Endodermal cell (in vitro differentiated cells): ENCODE measurements around the gene TMCO4. TPM values are rescaled to one million over a fixed set of nuclear protein-coding genes. Genes with fewer than 3 reads are reported as not detected.

Experiments
- DNase-seq: peaks from one replicate; pipeline ENCODE4 v3.0.0-alpha.2; 2017
- H3K27ac ChIP-seq: 2 replicates; pipeline ENCODE4 v1.5.1; 2013; ENCODE audit warnings: mild to moderate bottlenecking, low read depth, low read length, moderate library complexity
- H3K27me3 ChIP-seq: 2 replicates; pipeline ENCODE4 v1.6.1; 2013; ENCODE audit warnings: mild to moderate bottlenecking, low read length, moderate library complexity; ENCODE audit not compliant: insufficient read depth, control insufficient read depth, poor library complexity, severe bottlenecking
- H3K36me3 ChIP-seq: 2 replicates; pipeline ENCODE4 v1.7.0; 2013; ENCODE audit warnings: mild to moderate bottlenecking, low read length, moderate library complexity; ENCODE audit not compliant: control insufficient read depth, insufficient read depth
- H3K4me1 ChIP-seq: one replicate; pipeline ENCODE4 v1.7.0; 2013; ENCODE audit warnings: low read length; ENCODE audit not compliant: control insufficient read depth, insufficient read depth
- H3K4me3 ChIP-seq: 2 replicates; pipeline ENCODE4 v1.5.1; 2013; ENCODE audit warnings: mild to moderate bottlenecking, low read length, moderate library complexity
- H3K9ac ChIP-seq: 2 replicates; pipeline ENCODE4 v1.6.1; 2013; ENCODE audit warnings: mild to moderate bottlenecking, low read length, moderate library complexity; ENCODE audit not compliant: poor library complexity, severe bottlenecking; ENCODE audit errors: extremely low read depth
- H3K9me3 ChIP-seq: 2 replicates; pipeline ENCODE4 v1.6.1; 2013; ENCODE audit warnings: mild to moderate bottlenecking, low read length, moderate library complexity; ENCODE audit not compliant: control insufficient read depth
- H3K27ac Mint-ChIP-seq: 2 replicates; pipeline ENCODE4 v1.8.0; 2020; ENCODE audit warnings: mixed read lengths
- H3K27me3 Mint-ChIP-seq: 2 replicates; pipeline ENCODE4 v1.8.0; 2021; ENCODE audit warnings: mild to moderate bottlenecking, mixed read lengths; ENCODE audit not compliant: insufficient read depth
- H3K36me3 Mint-ChIP-seq: 2 replicates; pipeline ENCODE4 v1.8.0; 2020; ENCODE audit warnings: low read depth, mixed read lengths
- H3K4me1 Mint-ChIP-seq: 2 replicates; pipeline ENCODE4 v1.8.0; 2020; ENCODE audit warnings: mixed read lengths
- H3K4me3 Mint-ChIP-seq: 2 replicates; pipeline ENCODE4 v1.8.0; 2020; ENCODE audit warnings: mild to moderate bottlenecking, moderate library complexity, mixed read lengths
- H3K9me3 Mint-ChIP-seq: 2 replicates; pipeline ENCODE4 v1.8.0; 2020; ENCODE audit warnings: mild to moderate bottlenecking, mixed read lengths
- CTCF ChIP-seq: fragments of 200-600 bp; sonication (generic); conservative IDR thresholded peaks from 2 replicates; pipeline ENCODE4 v1.5.0; 2021; ENCODE audit warnings: antibody characterized with exemption, mild to moderate bottlenecking
- WGBS, 2 experiments: methylation state at CpG; one replicate each; pipeline versions ENCODE4 v1.1.5 to v1.1.7; 2013; ENCODE audit warnings: missing lambda C conversion rate in 2 of 2, mixed read lengths in 1 of 2; ENCODE audit not compliant: insufficient coverage in 1 of 2, insufficient read length in 1 of 2; 5-methylcytosine and 5-hydroxymethylcytosine counted together
- total RNA-seq, 2 donors: library from RNA; stranded (reverse); fragmentation: NEBNext Ultra II Directional in 1 of 2; extraction: Animal tissue kit (Norgen Biotek cat#: 25700) in 1 of 2; gene quantifications; 2 replicates in 1 of 2; 3 replicates in 1 of 2; pipeline ENCODE4 v1.2.1, GENCODE V29; 2021

The TMCO4 gene
- total RNA-seq, 2 donors from 2014 or later = 6.2 to 6.6 TPM

GRCh38 chr1:19738076-19738475, 61.6 kb downstream of the TMCO4 start:
- H3K9ac ChIP-seq = no peak overlapping the region
- Mint-ChIP-seq H3K36me3 (no peaks in the 10 kb centered on the region), H3K9me3 (peaks cover 3% of the 10 kb centered on the region), H3K4me3 (no peak overlapping the region), H3K27ac (no peak overlapping the region), H3K27me3 (peaks cover 19% of the 10 kb centered on the region), H3K4me1 (peaks cover 2% of the 10 kb centered on the region)
- H3K27me3 ChIP-seq = peaks cover 29% of the 10 kb centered on the region
- no peak for TF ChIP-seq CTCF
- H3K36me3 ChIP-seq = no peaks in the 10 kb centered on the region
- H3K4me3 ChIP-seq = no peak overlapping the region
- no peak for DNase-seq
- no peaks in the 10 kb centered on the region for H3K9me3 ChIP-seq
- 79 to 94% methylated on average over 2 to 5 of the region's 5 CpGs for WGBS, 2 experiments
- no peaks in the 10 kb centered on the region for H3K4me1 ChIP-seq
- H3K27ac ChIP-seq = no peak overlapping the region

GRCh38 chr1:19737104-19737825, 62.5 kb downstream of the TMCO4 start:
- Mint-ChIP-seq H3K9me3 (peaks cover 3% of the 10 kb centered on the region), H3K4me3 (no peak overlapping the region), H3K36me3 (no peaks in the 10 kb centered on the region), H3K4me1 (peaks cover 2% of the 10 kb centered on the region), H3K27ac (no peak overlapping the region), H3K27me3 (peaks cover 27% of the 10 kb centered on the region)
- Histone ChIP-seq H3K4me3 (no peak overlapping the region), H3K4me1 (no peaks in the 10 kb centered on the region), H3K27me3 (peaks cover 25% of the 10 kb centered on the region), H3K36me3 (no peaks in the 10 kb centered on the region), H3K27ac (no peak overlapping the region), H3K9ac (no peak overlapping the region), H3K9me3 (no peaks in the 10 kb centered on the region)
- 82 to 85% methylated on average over 5 to 9 of the region's 9 CpGs for whole genome bisulfite sequencing, 2 experiments
- peak; percentile 10 for TF ChIP-seq CTCF
- DNase-seq = no peak

- Mint-ChIP-seq H3K4me1 (peaks cover 2% of the 10 kb centered on the region), H3K27ac (no peak overlapping the region), H3K4me3 (no peak overlapping the region), H3K9me3 (peaks cover 8% of the 10 kb centered on the region), H3K36me3 (no peaks in the 10 kb centered on the region), H3K27me3 (peaks cover 32% of the 10 kb centered on the region)
- DNase-seq = no peak
- Histone ChIP-seq H3K9ac (no peak overlapping the region), H3K27ac (no peak overlapping the region), H3K36me3 (no peaks in the 10 kb centered on the region), H3K27me3 (peaks cover 30% of the 10 kb centered on the region), H3K4me3 (no peak overlapping the region), H3K4me1 (no peaks in the 10 kb centered on the region), H3K9me3 (no peaks in the 10 kb centered on the region)
- 94% methylated on average over 6 to 10 of the region's 10 CpGs for WGBS, 2 experiments
- TF ChIP-seq CTCF = no peak
Measured at GRCh38 chr1:19735440-19736127, 64.1 kb downstream of the TMCO4 start.
